Cardiac muscle cell (in vitro differentiated cells and primary cell): ENCODE data around the gene LLGL1. TPM values are rescaled to one million over a fixed set of nuclear protein-coding genes. Genes with fewer than 3 reads are reported as not detected.

Source experiments
- DNase-seq, 2 donors: peaks; one replicate each; pipeline versions ENCODE4 v3.0.0 to v3.0.0-alpha.2; 2010 to 2017; ENCODE audit warnings: low read depth in 1 of 2, low spot score in 1 of 2
- H3K27ac ChIP-seq: fragments of 200-600 bp; sonication (generic); 2 replicates; pipeline ENCODE4 v1.5.1; 2016
- H3K27me3 ChIP-seq: fragments of 200-600 bp; sonication (generic); 2 replicates; pipeline ENCODE4 v1.6.0; 2016; ENCODE audit warnings: control low read depth
- H3K36me3 ChIP-seq: fragments of 200-600 bp; sonication (generic); 2 replicates; pipeline ENCODE4 v1.5.1; 2016; ENCODE audit warnings: control low read depth
- H3K4me1 ChIP-seq: fragments of 200-600 bp; sonication (generic); 2 replicates; pipeline ENCODE4 v1.8.1; 2017; ENCODE audit warnings: low read depth, mild to moderate bottlenecking, mixed run types
- H3K4me3 ChIP-seq: fragments of 200-600 bp; sonication (generic); 2 replicates; pipeline ENCODE4 v1.5.1; 2016; ENCODE audit warnings: mild to moderate bottlenecking
- H3K9me3 ChIP-seq: fragments of 200-600 bp; sonication (generic); 2 replicates; pipeline ENCODE4 v1.5.1; 2017; ENCODE audit warnings: low read depth, mild to moderate bottlenecking, control low read depth
- polyA plus RNA-seq: library from polyadenylated mRNA; unstranded; fragments of >200 nt; fragmentation: Nextera tagmentation; extraction: Ambion mirVana; gene quantifications from 2 replicates; pipeline ENCODE4 v1.2.1, GENCODE V29; 2016
- total RNA-seq: library from RNA; depleted of rRNA; stranded (reverse); fragments of >200 nt; gene quantifications from 2 replicates; pipeline ENCODE4 v1.2.3, GENCODE V29; 2016
- TF ChIP-seq, protein P1 (sequence below): IDR thresholded peaks from 2 replicates; pipeline ENCODE4 v1.5.1; 2012; ENCODE audit warnings: low read depth, mild to moderate bottlenecking, low read length

LLGL1 gene
- total and polyA plus RNA-seq, 2 experiments from 2014 or later, result 5.9 to 83.8 TPM

DNA sequence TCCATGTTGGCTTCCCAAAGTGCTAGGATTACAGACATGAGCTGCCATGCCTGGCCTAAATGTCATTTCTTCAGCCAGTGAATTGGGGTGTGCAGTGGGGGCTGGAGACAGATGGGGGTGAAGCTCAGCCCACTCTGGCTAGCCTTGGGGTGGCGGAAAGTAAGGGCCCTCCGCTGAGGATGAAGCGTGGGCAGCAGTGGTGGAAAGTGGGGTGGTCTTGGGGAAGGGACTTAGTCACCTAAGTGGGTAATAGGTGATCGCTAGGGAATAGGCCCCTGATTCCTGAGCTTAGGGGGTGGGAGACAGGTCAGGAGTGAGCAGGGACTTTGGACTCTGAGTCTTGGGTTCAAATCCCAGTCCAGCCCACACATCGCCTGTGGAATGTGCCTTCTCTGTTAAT lies 2.2 kb downstream of the LLGL1 start:
- Histone ChIP-seq H3K9me3 (no peaks in the 10 kb centered on the region), H3K27me3 (no peaks in the 10 kb centered on the region), H3K4me3 (no peak overlapping the region), H3K4me1 (peaks cover 20% of the 10 kb centered on the region), H3K36me3 (no peaks in the 10 kb centered on the region), H3K27ac (no peak overlapping the region)
- DNase-seq, result no peak
- TF ChIP-seq, protein P1, sequence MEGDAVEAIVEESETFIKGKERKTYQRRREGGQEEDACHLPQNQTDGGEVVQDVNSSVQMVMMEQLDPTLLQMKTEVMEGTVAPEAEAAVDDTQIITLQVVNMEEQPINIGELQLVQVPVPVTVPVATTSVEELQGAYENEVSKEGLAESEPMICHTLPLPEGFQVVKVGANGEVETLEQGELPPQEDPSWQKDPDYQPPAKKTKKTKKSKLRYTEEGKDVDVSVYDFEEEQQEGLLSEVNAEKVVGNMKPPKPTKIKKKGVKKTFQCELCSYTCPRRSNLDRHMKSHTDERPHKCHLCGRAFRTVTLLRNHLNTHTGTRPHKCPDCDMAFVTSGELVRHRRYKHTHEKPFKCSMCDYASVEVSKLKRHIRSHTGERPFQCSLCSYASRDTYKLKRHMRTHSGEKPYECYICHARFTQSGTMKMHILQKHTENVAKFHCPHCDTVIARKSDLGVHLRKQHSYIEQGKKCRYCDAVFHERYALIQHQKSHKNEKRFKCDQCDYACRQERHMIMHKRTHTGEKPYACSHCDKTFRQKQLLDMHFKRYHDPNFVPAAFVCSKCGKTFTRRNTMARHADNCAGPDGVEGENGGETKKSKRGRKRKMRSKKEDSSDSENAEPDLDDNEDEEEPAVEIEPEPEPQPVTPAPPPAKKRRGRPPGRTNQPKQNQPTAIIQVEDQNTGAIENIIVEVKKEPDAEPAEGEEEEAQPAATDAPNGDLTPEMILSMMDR, result no peak

GRCh38 chr17:18228176-18228682 lies 2.8 kb downstream of the LLGL1 start:
- H3K4me3 ChIP-seq, result no peak overlapping the region
- no peaks in the 10 kb centered on the region for H3K27me3 ChIP-seq
- H3K9me3 ChIP-seq, result no peaks in the 10 kb centered on the region
- DNase-seq, result no peak
- no peak overlapping the region for H3K27ac ChIP-seq
- peaks cover 20% of the 10 kb centered on the region for H3K4me1 ChIP-seq
- no peaks in the 10 kb centered on the region for H3K36me3 ChIP-seq
- TF ChIP-seq, protein P1, result no peak

- TF ChIP-seq, protein P1, result no peak
These were observed 3.8 kb downstream of the LLGL1 start for GRCh38 chr17:18229254-18229653.

DNA sequence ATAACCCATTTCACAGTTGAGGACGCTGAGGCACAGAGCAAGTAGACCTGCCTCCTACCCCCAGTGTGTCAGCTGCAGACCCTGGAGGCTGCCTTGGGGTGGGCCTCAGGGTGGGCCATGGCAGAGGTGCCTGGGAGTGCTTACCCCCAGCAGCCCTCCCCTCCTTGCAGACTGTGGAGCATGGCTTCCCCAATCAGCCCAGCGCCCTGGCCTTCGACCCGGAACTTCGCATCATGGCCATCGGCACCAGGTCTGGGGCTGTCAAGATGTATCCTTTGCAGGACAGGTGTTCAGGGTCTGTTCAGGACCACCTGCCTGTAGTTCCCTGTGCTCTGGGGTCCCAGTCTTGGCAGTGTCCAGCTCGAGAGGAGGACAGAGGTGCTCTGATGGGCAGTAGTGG lies 4.3 kb downstream of the LLGL1 start:
- H3K27ac ChIP-seq, result no peak overlapping the region
- TF ChIP-seq, protein P1, result no peak
- H3K27me3 ChIP-seq, result no peaks in the 10 kb centered on the region
- peaks cover 14% of the 10 kb centered on the region for H3K4me1 ChIP-seq
- DNase-seq, result no peak
- H3K36me3 ChIP-seq, result peaks cover 8% of the 10 kb centered on the region
- no peaks in the 10 kb centered on the region for H3K9me3 ChIP-seq
- no peak overlapping the region for H3K4me3 ChIP-seq

More at GRCh38 chr17:18229254-18229653, 3.8 kb downstream of the LLGL1 start:
- peaks cover 19% of the 10 kb centered on the region for H3K4me1 ChIP-seq
- no peak overlapping the region for H3K27ac ChIP-seq
- no peaks in the 10 kb centered on the region for H3K9me3 ChIP-seq
- no peak overlapping the region for H3K4me3 ChIP-seq
- H3K36me3 ChIP-seq, result peaks cover 3% of the 10 kb centered on the region
- no peak for DNase-seq
- no peaks in the 10 kb centered on the region for H3K27me3 ChIP-seq

DNA sequence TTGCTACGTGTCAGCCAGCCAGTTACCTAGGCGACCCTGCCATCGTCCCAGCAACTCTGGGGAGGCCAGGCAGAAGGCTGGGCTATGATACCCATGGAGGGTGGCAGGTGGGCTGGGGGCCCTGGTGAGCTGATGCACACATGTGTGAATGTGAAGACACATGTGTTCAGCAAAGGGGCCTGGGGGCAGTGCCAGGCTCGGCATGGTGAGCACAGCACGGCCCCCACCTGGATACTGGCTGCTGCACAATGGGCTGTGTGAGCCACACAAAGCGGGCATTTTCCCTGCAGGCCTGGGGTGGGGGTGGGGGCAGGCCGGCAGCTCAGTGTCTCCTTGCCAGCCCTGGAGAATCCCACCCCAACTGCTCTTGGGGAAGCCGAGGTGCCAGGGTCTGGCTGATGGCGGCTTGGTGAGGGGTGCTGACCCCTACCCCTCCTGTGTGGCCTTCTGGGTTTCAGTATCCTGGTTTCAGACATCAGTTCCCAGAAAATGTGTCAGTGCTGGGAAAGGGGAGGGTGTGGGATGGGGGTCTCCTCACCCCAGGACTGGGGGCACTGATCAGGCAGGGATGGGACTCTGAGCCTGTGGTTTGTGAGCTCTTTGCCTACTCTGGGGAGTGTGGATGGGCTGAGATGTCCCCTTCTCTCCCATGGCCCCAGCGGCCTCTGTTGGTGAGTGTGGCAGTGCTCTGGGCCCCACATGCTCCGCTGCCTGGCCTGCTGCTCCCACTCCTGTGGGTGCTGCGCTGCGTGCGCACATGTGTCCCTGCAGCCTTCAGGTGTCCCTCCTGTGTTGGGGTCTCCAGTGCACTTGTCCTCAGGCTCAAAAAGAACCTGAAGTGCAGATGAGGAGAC lies 5.1 kb downstream of the LLGL1 start:
- peaks cover 8% of the 10 kb centered on the region for H3K36me3 ChIP-seq
- H3K9me3 ChIP-seq, result no peaks in the 10 kb centered on the region
- peaks cover 13% of the 10 kb centered on the region for H3K4me1 ChIP-seq
- no peak overlapping the region for H3K27ac ChIP-seq
- no peak overlapping the region for H3K4me3 ChIP-seq
- H3K27me3 ChIP-seq, result no peaks in the 10 kb centered on the region
- TF ChIP-seq, protein P1, result no peak
- no peak for DNase-seq
